Muscle of arm (tissue), 14 donors: Measurements from ENCODE around the gene DTX4. TPM values are rescaled to one million over a fixed set of nuclear protein-coding genes. Genes with fewer than 3 reads are reported as not detected.
"Not testable (repeated sequence)": the region's sequence is repeated elsewhere in the genome, so short reads cannot be mapped to it uniquely, and the experiment has no call there.

Source experiments
- DNase-seq: peaks from one replicate; pipeline ENCODE4 v3.0.0-alpha.2; 2013
- long read RNA-seq, 11 donors: transcript quantifications; one replicate each; lab custom pipeline, GENCODE V29; 2026
- polyA plus RNA-seq, 12 donors: library from polyadenylated mRNA; unstranded; fragments of 120-200 nt; gene quantifications; one replicate each; pipeline ENCODE4 v1.2.1, GENCODE V29; 2013; ENCODE audit not compliant: insufficient read length in 12 of 12

DTX4 gene
- 10 to 100 TPM in 11 of 12 donors, not detected in 1; 15.7 to 82.8 (median 22.6) TPM for polyA plus RNA-seq
- long read RNA-seq, donor 1, full-length matches to known transcripts = 4 of 29 reads
- long read RNA-seq, donor 1, partial matches to known transcripts = 25 of 29 reads
- long read RNA-seq, donor 1, other reads (novel, unspliced or antisense) = 0 of 29 reads
- long read RNA-seq, donor 2, full-length matches to known transcripts = 2 of 19 reads
- long read RNA-seq, donor 2, partial matches to known transcripts = 17 of 19 reads
- long read RNA-seq, donor 2, other reads (novel, unspliced or antisense) = 0 of 19 reads
- long read RNA-seq, donor 3 = 0 reads
- long read RNA-seq, donor 4, full-length matches to known transcripts = 2 of 2 reads
- long read RNA-seq, donor 4, partial matches to known transcripts = 0 of 2 reads
- long read RNA-seq, donor 4, other reads (novel, unspliced or antisense) = 0 of 2 reads
- long read RNA-seq, donor 5 = 0 reads
- long read RNA-seq, donor 6, full-length matches to known transcripts = 1 of 1 reads
- long read RNA-seq, donor 6, partial matches to known transcripts = 0 of 1 reads
- long read RNA-seq, donor 6, other reads (novel, unspliced or antisense) = 0 of 1 reads
- long read RNA-seq, donor 7 = 0 reads
- long read RNA-seq, donor 8, full-length matches to known transcripts = 5 of 12 reads
- long read RNA-seq, donor 8, partial matches to known transcripts = 7 of 12 reads
- long read RNA-seq, donor 8, other reads (novel, unspliced or antisense) = 0 of 12 reads
- long read RNA-seq, donor 9, full-length matches to known transcripts = 1 of 1 reads
- long read RNA-seq, donor 9, partial matches to known transcripts = 0 of 1 reads
- long read RNA-seq, donor 9, other reads (novel, unspliced or antisense) = 0 of 1 reads
- long read RNA-seq, donor 10, full-length matches to known transcripts = 2 of 2 reads
- long read RNA-seq, donor 10, partial matches to known transcripts = 0 of 2 reads
- long read RNA-seq, donor 10, other reads (novel, unspliced or antisense) = 0 of 2 reads
- long read RNA-seq, donor 11, full-length matches to known transcripts = 3 of 3 reads
- long read RNA-seq, donor 11, partial matches to known transcripts = 0 of 3 reads
- long read RNA-seq, donor 11, other reads (novel, unspliced or antisense) = 0 of 3 reads

DNA sequence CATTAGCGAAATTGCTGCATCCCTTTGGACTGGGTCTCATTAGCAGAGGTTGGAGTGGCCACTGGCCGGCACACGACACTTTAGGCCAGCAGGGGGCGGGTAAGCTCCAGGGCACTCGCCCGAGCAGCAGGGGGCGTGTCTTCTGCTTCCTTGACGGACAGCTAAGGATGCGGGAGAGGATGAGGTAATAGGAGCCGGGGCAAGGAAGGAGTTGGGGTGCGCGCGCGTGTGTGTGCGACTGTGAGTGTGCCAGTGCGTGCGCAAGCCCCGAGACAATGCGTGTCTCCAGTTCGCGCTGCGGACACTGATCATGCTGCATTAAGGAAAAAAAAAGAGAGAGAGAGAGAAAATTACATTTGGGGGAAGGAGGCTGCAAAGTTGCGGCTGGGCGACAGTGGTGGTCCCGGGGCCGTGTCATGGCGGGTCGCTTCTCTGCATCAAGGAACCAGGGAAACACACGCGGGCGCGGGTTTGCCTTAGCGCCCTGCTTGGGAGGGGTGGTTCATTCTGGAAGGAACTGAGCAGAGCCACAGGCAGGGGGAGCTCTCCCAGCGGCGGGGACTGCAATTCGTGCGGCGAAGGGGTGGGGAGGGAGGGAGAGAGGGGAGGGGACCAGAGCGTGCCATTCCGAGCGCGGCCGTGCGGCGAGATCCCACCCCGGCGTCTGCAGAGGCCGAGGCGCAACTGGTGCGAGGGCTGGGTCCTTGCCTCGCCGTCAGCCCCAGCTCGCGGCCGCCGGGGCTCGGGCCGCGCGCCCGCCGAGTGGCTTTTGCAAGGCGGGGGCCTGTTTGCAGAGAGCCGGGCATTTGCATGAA, at the start of gene DTX4:
Gene DTX4 (plus strand): TSS at position 625 of the 815 bp plus-strand sequence. CDS start 464 bp downstream, outside the sequence.
- peak; percentile 93 for DNase-seq

DNA sequence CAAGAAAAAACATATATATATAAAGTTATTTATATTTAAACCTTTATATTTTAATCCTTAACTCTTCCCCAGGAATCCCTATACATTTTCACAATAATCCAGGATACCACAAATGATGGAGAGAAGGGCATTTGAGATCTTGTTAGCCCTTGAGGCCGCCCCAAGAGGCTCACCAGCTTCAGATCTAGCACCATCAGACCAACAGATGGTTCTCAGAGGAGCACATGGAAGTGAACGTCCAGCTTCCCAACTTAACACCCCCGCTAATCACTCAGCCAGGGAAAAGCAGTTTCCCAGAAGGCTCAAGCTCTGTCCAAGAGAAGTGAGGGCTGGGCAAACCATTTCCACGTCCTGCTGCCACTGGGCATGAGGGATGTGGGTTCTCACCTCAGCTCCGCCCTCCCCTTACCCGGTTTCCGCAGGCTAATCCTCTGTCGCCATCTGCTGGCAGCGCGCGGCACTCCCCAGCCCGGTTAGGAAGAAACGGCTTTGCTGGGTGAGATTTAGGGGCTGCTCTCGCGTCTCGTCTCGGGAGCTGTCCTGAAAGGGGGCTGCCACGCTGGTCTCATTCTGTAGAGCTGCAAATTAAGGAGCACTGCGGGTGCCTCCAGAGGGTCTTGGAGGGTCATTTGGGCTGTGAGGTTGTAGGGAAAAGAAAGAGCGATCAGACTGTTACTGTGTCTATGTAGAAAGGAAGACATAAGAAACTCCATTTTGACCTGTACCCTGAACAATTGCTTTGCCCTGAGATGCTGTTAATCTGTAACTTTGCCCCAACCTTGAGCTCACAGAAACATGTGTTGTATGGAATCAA, 36.1 kb upstream of the DTX4 start:
- peak; percentile 74 for DNase-seq

DNA sequence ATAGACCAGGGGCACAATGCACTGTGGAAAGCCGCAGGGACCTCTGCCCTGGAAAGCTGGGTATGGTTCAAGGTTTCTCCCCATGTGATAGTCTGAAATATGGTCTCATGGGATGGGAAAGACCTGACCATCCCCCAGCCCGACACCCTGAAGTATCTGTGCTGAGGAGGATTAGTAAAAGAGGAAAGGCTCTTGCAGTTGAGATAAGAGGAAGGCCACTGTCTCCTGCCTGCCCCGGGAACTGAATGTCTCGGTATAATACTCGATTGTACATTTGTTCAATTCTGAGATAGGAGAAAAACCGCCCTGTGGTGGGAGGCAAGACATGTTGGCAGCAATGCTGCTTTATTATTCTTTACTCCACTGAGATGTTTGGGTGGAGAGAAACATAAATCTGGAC, 35.4 kb upstream of the DTX4 start:
- not testable (repeated sequence) for DNase-seq

DNA sequence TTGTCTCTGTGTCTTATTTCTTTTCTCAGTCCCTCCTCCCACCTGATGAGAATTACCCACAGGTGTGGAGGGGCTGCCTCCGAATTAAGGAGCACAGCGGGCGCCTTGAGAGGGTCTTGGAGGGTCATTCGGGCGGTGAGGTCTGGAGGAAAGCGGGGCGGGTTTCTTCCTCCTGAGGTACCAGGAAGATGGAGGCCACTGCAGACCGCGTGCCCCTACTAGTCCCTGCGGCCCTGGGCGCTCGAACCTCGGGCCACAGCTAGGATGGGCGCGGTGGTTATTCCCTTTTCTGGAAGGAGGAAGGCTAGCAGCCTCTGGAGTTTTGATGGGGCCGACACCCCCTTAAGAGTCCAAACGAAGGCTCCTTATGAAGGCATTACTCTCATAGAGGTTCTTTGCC, 34.7 kb upstream of the DTX4 start:
- DNase-seq = no peak

DNA sequence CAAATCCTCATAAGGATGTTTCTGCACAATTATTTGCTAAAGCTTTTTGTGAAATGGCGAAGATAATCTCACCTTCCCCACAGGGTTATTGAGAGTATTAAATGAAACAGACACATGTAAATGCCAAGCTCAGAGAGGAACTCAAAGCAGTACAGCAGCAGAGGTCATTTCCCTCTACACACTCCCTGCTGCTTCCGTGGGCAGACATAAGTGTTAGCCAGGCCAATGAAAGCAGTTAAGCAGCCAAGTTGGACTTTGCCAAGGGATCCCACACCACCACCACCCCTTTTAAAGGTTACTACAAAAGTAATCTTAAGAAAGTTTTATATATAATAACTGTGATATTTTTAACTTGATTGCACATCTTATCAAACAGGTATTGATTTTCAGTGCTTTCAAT, 33.3 kb upstream of the DTX4 start:
- DNase-seq = no peak

DNA sequence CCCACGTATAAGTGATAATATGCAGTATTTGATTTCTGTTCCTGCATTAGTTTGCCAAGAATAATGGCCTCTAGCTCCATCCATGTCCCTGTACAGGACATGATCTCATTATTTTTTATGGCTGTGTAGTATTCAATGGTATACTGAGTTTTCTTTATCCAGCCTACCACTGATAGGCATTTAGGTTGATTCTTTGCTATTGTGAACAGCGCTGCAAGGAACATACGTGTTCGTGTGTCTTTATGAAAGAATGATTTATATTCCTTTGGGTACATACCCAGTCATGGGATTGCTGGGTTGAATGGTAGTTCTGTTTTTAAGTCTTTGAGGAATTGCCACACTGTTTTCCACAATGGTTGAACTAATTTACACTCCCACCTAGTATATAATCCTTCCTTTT, 30.7 kb upstream of the DTX4 start:
- no peak for DNase-seq

DNA sequence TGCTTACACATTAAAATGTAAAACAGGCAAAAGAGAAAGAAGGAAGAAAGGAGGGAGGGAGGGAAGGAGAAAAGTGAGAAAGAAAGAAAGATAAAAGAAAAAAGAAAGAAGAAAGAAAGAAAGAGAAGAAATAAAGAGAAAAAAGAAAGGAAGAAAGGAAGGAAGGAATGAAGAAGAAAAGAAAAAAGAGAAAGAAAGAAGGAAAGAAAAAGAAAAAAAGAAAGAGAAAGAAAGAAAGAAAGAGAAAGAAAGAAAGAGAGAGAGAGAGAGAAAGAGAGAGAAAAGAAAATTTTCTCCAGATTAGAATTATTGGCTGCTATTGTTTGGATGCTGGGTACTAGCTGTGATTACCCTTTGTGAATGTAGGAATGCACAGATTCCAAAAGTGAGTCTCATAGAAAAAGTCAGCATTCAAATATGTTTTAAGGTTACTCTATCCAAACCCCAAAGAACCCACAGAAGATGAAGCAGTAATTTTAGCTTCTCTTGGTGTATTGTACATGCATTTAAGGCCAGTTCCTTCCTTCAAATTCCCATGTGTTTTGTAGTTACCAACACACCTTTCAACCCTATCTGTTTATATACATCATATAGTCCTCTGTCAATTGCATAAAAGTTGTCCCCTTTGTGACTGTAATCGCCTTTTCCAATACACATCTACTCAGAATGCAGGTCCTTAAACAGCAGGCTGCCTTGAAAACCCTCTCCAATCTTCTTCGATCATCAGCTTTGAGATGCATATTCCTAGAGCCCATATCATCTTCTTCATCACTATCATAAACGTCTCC, 30.1 kb upstream of the DTX4 start:
- no peak for DNase-seq

DNA sequence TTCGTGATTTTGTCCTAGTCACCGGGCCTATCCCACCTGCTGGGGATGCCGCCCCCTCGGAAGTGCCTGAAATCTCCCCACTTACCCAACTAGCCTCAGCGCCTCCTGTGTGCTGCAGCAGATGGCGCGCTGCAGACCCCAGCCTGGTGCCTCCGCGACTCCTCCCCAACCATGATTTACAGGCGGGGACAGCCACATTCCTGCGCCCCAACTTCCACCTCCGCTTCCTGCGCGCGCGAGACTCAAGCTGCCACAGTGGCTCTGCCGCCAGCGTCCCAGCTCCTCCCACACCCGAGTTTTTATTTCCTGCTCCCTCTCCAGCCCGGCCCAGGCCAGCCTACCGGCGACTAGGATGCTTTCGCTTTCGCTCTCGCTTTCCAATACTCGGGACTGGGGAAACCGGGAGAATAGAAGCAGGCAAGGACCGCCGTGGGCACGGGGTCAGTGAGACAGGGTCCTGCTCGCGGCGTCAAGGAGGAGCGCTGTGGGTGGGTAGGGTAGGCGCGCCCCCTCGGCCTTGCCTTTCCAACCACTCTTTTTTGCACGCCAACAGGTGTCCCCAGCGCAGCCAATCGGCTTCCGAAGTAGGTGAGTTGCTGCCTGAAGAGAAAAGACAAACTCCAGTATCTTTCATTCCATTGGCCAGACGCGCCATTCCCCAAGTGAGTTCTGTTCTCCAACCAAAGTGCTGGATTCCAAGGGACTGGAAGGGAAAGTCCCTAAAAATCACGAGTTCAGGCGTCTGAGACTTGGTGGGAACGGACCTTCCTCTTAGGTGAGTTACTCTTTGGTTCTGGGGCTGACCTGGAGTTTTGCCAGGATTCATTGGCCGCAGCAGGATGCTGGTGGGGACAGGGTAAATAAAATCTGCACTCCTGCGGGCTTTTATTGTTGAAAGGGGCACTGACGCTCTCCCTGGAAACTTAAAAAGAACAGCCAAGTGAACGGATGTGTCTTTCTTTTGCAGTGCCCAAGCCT, 29.1 kb upstream of the DTX4 start, which contains the start of gene FAM111A:
Gene FAM111A (plus strand): TSS at position 327 of the 978 bp plus-strand sequence. CDS start 6,017 bp downstream, outside the sequence.
- DNase-seq = peak; percentile 90

DNA sequence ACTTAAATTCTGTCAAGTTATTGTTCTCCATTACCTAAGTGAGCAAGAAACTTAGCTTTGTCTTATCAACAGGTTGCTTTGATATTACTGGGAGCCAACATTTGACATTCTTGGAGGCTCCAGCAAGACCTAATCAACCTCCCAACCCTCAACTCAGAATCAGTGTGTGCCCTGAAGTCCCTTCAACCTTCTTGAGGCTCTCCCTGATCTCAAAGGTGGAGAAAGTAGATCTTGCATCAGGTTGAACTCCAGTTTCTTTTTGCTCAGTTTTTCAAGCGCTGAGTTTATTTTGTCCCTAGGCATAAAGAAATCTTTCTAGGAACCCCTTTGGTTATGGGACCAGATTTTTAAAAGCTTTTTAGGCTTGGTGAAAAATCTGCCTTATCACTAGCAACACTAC, 27.8 kb upstream of the DTX4 start:
- DNase-seq = no peak

DNA sequence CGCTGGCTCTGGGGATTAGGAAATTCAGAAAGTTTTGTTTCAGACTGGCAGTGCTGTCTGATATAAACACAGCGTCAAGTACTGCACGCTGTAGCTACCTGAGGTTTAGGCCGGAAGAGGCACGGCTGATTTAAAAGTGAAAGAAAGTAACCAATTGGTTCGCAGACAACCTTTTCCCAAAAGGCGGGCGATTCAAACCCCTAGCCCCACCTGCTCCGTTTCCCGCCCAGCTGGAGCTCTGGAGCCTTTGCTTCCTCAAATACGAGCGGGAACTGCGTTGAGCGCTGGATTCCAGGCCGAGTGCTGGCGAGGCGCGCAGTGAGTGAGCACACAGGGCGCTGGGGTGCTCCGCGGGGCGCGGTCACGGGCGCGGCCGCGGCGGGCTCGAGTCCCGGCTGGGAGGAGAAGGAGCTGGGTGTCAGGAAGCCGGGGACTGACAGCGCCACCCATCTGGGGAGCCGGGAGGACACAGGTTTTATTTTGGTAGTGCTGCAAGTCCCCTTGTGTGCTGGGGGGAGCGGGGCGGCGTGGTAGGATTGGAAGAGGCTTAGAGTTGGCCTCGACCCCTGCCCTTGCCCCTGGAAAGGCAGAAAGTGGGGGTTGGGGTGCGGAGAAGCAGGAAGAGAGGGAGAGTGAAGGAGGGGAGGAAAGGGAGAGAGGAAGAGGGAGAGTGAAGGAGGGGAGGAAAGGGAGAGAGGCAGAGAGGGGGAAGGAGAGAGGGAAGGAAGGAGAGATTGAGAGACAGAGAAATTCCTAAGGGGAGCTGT, 27.2 kb upstream of the DTX4 start:
- DNase-seq = peak; percentile 88

DNA sequence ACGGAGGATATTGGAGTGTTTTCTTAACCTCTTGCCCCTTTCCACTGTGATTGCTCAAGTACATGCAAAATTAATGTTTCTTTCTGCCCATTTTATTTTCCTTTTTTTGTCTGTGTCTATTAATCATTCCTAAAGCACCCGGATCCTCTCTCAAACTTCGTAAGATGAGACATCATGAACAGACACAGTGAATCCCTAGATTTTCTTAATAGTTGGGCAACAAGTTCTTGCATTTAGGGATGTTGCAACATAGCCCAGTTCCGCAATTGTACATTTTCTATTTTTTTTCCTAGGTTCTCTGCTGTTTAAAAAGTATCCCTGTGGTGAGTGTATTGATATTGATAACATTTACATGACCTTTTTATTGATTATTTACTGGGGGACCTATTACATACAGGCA, 26.4 kb upstream of the DTX4 start:
- DNase-seq = peak; percentile 7

DNA sequence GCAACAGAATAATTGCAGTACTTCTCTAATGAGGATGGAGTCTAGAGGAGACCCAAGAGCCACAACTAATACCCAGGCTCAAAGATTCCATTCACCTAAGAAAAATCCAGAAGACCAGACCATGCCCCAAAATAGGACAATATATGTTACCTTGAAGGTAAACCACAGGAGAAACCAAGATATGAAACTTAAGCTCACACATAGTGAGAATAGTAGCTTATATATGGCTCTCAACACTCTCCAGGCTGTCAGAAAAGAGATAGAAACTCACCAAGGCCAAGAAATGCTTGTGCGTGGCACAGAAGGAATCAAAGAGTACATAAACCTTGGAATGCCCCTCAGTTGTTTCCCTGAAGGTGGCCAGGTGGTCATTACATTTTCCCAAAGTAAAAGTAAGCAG, 20.2 kb upstream of the DTX4 start:
- no peak for DNase-seq

DNA sequence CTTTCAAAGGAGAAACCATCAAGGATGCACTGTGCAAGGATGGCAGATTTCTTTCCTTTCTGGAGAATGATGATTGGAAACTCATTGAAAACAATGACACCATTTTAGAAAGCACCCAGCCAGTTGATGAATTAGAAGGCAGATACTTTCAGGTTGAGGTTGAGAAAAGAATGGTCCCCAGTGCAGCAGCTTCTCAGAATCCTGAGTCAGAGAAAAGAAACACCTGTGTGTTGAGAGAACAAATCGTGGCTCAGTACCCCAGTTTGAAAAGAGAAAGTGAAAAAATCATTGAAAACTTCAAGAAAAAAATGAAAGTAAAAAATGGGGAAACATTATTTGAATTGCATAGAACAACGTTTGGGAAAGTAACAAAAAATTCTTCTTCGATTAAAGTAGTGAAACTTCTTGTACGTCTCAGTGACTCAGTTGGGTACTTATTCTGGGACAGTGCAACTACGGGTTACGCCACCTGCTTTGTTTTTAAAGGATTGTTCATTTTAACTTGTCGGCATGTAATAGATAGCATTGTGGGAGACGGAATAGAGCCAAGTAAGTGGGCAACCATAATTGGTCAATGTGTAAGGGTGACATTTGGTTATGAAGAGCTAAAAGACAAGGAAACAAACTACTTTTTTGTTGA, 19.5 kb upstream of the DTX4 start:
- DNase-seq = no peak

DNA sequence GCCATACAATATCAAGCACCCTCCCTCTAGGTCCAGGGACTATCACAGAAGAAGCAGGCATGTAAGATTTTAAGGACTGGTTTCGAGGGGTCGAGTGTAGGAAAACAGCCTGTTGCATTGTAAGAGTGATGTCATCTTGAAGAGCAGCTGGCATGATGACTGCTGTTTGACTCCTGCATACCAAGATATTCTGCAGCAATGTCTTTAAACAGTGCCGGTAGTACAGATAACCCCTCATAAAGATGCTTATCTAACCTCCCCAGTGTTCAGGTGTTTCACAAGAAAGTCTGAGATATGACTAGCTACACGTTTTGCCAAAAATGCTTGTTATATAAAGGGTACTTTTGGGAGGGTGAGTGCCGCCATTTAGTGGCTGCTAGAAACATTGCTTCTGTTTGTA, 17.3 kb upstream of the DTX4 start:
- DNase-seq = no peak

DNA sequence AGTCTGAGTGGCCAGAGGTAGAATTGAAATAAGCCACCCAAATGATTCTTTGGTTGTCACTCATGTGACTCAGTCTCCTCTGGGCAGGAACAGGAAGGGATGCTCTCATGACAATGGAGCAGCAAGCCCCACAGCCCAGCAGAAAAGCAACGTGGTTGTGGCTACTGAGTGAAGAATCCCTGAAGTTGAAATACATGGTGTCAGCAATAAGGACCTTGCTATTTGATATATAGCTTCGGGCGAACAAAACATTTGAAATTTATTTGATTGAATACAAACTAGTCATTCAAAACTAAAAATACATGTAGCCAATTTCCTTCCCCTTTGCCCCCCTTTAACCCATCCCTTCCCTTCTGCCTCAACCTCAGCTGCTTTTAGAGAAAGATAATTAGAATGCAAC, 14.5 kb upstream of the DTX4 start:
- DNase-seq = no peak

DNA sequence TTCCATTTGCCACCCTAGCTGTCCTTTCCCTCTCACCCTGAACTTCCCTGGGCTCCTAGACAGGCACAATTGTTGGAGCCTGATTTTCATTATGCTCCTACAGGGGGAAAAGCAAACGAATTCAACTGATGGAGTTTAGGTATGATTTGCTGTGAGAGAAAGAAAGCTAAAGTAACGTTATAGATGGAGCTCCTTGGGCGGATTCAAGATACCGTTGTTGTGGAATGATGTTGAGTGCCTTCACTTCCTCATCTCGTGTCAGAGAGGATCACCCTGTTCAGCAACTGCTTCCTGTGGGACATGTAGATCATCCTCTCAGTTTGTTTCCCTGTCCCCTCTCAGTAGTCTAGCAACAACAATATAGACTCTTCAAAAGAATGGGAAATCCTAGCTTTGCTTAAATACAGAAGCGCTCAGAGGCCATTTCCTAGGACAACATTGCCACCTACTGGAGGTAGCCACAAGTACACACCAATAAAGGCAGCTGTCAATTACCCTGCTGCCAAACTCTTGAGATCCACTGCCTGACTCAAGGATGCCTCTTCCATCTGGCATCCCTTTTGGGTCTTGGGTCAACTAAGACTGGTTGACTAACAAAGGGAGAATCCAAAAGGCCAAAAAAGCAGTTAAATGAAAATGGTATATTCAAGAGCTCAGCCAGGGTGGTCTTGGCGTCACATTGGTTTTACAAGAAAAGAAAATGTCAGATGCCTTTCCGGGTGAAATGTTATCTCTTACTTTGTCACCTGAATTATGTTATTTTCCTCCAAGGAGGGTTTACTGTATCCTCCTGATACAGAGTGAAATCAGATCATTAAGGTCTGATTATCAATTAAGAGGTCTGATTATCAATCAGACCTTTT, 13.5 kb upstream of the DTX4 start:
- DNase-seq = peak; percentile 77
